HEK293 (cell line): ENCODE results near the gene C2orf81.
A peak's percentile ranks its signal among the peaks of the same experiment; 100 is the strongest.

Experiments used
- CTCF ChIA-PET: fragments of 350-600 bp; formaldehyde crosslinking; extraction: SDS; loops from one replicate; lab custom pipeline; 2021; ENCODE audit warnings: antibody characterized with exemption; lab: Yijun Ruan, JAX
- POLR2A ChIA-PET: fragments of 300-600 bp; formaldehyde crosslinking; extraction: SDS; loops from one replicate; lab custom pipeline; 2020; ENCODE audit warnings: antibody characterized with exemption, inconsistent platforms; lab: Yijun Ruan, JAX
- H3K27ac ChIP-seq: fragments of 200-500 bp; sonication (Bioruptor generic); 2 replicates; pipeline ENCODE4 v1.5.1; 2014; ENCODE audit warnings: low read depth, low read length, control low read depth, inconsistent platforms; ENCODE audit errors: extremely low read depth
- H3K36me3 ChIP-seq, 2 experiments: fragments of 200-500 bp in 1 of 2; sonication (Bioruptor generic) in 1 of 2; 1 replicate in 1 of 2; 2 replicates in 1 of 2; pipeline ENCODE4 v1.5.1; 2014 to 2017; ENCODE audit warnings: inconsistent platforms in 2 of 2, low read length in 2 of 2; ENCODE audit not compliant: control insufficient read depth in 2 of 2, insufficient read depth in 1 of 2
- H3K4me1 ChIP-seq: fragments of 200-500 bp; sonication (Bioruptor generic); 2 replicates; pipeline ENCODE4 v1.5.1; 2014; ENCODE audit warnings: mild to moderate bottlenecking, low read length, inconsistent platforms; ENCODE audit not compliant: control insufficient read depth, insufficient read depth
- H3K4me3 ChIP-seq: 2 replicates; pipeline ENCODE4 v1.5.1; 2011; ENCODE audit warnings: low read depth, mild to moderate bottlenecking, control low read depth, low read length, moderate library complexity
- H3K9me3 ChIP-seq: fragments of 200-500 bp; sonication (Bioruptor generic); 2 replicates; pipeline ENCODE4 v1.5.1; 2014; ENCODE audit warnings: low read depth, low read length, inconsistent platforms; ENCODE audit not compliant: control insufficient read depth, insufficient read depth
- IKZF3 ChIP-seq: fragments of 450-650 bp; IDR thresholded peaks from 2 replicates; pipeline ENCODE4 v1.5.0; 2018; ENCODE audit warnings: missing biosample characterization, mild to moderate bottlenecking, missing genetic modification characterization, moderate library complexity
- KLF16 ChIP-seq: fragments of 450-650 bp; formaldehyde crosslinking; IDR thresholded peaks from 2 replicates; pipeline ENCODE4 v1.5.1; 2017; ENCODE audit warnings: missing biosample characterization, missing genetic modification characterization
- MEIS1 ChIP-seq: sonication (generic); formaldehyde crosslinking; IDR thresholded peaks from 2 replicates; pipeline ENCODE4 v1.8.1; 2022; ENCODE audit warnings: missing genetic modification reagents, mild to moderate bottlenecking, borderline replicate concordance
- PRDM1 ChIP-seq: fragments of 450-650 bp; formaldehyde crosslinking; IDR thresholded peaks from 2 replicates; pipeline ENCODE4; 2016; ENCODE audit warnings: missing biosample characterization, missing genetic modification characterization
- TRIM28 ChIP-seq: IDR thresholded peaks from 2 replicates; pipeline ENCODE4 v1.6.1; 2011; ENCODE audit warnings: low read length, control low read depth, borderline replicate concordance
- YY2 ChIP-seq: fragments of 450-650 bp; formaldehyde crosslinking; IDR thresholded peaks from 2 replicates; pipeline ENCODE4 v1.5.1; 2016; ENCODE audit warnings: missing biosample characterization, missing genetic modification characterization
- ZBTB48 ChIP-seq: fragments of 450-650 bp; formaldehyde crosslinking; IDR thresholded peaks from 2 replicates; pipeline ENCODE4 v1.5.1; 2016; ENCODE audit warnings: missing biosample characterization, missing genetic modification characterization
- ZEB2 ChIP-seq: fragments of 450-650 bp; formaldehyde crosslinking; IDR thresholded peaks from 2 replicates; pipeline ENCODE4 v1.5.1; 2016; ENCODE audit warnings: missing biosample characterization, missing genetic modification characterization
- ZFP69B ChIP-seq: fragments of 450-650 bp; formaldehyde crosslinking; IDR thresholded peaks from 2 replicates; pipeline ENCODE4 v1.5.1; 2016; ENCODE audit warnings: missing biosample characterization, missing genetic modification characterization
- ZIC2 ChIP-seq: fragments of 450-650 bp; formaldehyde crosslinking; IDR thresholded peaks from 2 replicates; pipeline ENCODE4 v1.5.1; 2016; ENCODE audit warnings: missing biosample characterization, missing genetic modification characterization
- ZNF174 ChIP-seq: fragments of 450-650 bp; formaldehyde crosslinking; IDR thresholded peaks from 2 replicates; pipeline ENCODE4 v1.5.0; 2017; ENCODE audit warnings: missing biosample characterization, mild to moderate bottlenecking, missing genetic modification characterization
- ZNF175 ChIP-seq: fragments of 450-650 bp; formaldehyde crosslinking; IDR thresholded peaks from 2 replicates; pipeline ENCODE4 v1.5.1; 2016; ENCODE audit warnings: missing biosample characterization, missing genetic modification characterization
- ZNF2 ChIP-seq: fragments of 450-650 bp; formaldehyde crosslinking; IDR thresholded peaks from 2 replicates; pipeline ENCODE4 v1.5.1; 2016; ENCODE audit warnings: missing biosample characterization, missing genetic modification characterization
- ZNF366 ChIP-seq: fragments of 450-650 bp; formaldehyde crosslinking; conservative IDR thresholded peaks from 2 replicates; pipeline ENCODE4 v1.5.1; 2016; ENCODE audit warnings: missing biosample characterization, missing genetic modification characterization
- ZNF394 ChIP-seq: fragments of 450-650 bp; formaldehyde crosslinking; IDR thresholded peaks from 2 replicates; pipeline ENCODE4 v1.5.1; 2016; ENCODE audit warnings: missing biosample characterization, missing genetic modification characterization, mild to moderate bottlenecking, moderate library complexity, borderline replicate concordance
- ZNF501 ChIP-seq: fragments of 450-650 bp; formaldehyde crosslinking; IDR thresholded peaks from 2 replicates; pipeline ENCODE4 v1.5.1; 2016; ENCODE audit warnings: missing biosample characterization, missing genetic modification characterization
- ZNF544 ChIP-seq: fragments of 450-650 bp; formaldehyde crosslinking; IDR thresholded peaks from 2 replicates; pipeline ENCODE4 v1.5.0; 2017; ENCODE audit warnings: missing biosample characterization, missing genetic modification characterization
- ZNF610 ChIP-seq: fragments of 450-650 bp; formaldehyde crosslinking; IDR thresholded peaks from 2 replicates; pipeline ENCODE4 v1.5.1; 2016; ENCODE audit warnings: missing biosample characterization, missing genetic modification characterization, borderline replicate concordance
- ZNF660 ChIP-seq: fragments of 450-650 bp; IDR thresholded peaks from 2 replicates; pipeline ENCODE4 v1.5.1; 2018; ENCODE audit warnings: missing biosample characterization, mild to moderate bottlenecking, missing genetic modification characterization
- ZNF664 ChIP-seq: fragments of 450-650 bp; formaldehyde crosslinking; IDR thresholded peaks from 2 replicates; pipeline ENCODE4 v1.5.1; 2016; ENCODE audit warnings: missing biosample characterization, missing genetic modification characterization
- ZNF785 ChIP-seq: fragments of 450-650 bp; formaldehyde crosslinking; IDR thresholded peaks from 2 replicates; pipeline ENCODE4 v1.5.1; 2016; ENCODE audit warnings: missing biosample characterization, missing genetic modification characterization
- ZNF843 ChIP-seq: fragments of 450-650 bp; formaldehyde crosslinking; IDR thresholded peaks from 2 replicates; pipeline ENCODE4 v1.5.1; 2016; ENCODE audit warnings: missing biosample characterization, missing genetic modification characterization
- ZSCAN30 ChIP-seq: fragments of 450-650 bp; IDR thresholded peaks from 2 replicates; pipeline ENCODE4 v1.5.1; 2018; ENCODE audit warnings: missing biosample characterization, mild to moderate bottlenecking, missing genetic modification characterization, moderate library complexity
- TF ChIP-seq, protein P1 (sequence below): fragments of 450-650 bp; formaldehyde crosslinking; IDR thresholded peaks from 2 replicates; pipeline ENCODE4 v1.5.1; 2017; ENCODE audit warnings: missing biosample characterization, missing genetic modification characterization
- TF ChIP-seq, protein P2 (sequence below): fragments of 450-650 bp; formaldehyde crosslinking; IDR thresholded peaks from 2 replicates; pipeline ENCODE4 v1.5.1; 2016; ENCODE audit warnings: missing biosample characterization, missing genetic modification characterization
- TF ChIP-seq, protein P3 (sequence below): fragments of 450-650 bp; formaldehyde crosslinking; IDR thresholded peaks from 2 replicates; pipeline ENCODE4 v1.5.1; 2016; ENCODE audit warnings: missing biosample characterization, missing genetic modification characterization
- TF ChIP-seq, protein P4 (sequence below): fragments of 450-650 bp; formaldehyde crosslinking; conservative IDR thresholded peaks from 2 replicates; pipeline ENCODE4 v1.5.1; 2016; ENCODE audit warnings: low read depth, missing biosample characterization, missing genetic modification characterization

C2orf81 gene

DNA sequence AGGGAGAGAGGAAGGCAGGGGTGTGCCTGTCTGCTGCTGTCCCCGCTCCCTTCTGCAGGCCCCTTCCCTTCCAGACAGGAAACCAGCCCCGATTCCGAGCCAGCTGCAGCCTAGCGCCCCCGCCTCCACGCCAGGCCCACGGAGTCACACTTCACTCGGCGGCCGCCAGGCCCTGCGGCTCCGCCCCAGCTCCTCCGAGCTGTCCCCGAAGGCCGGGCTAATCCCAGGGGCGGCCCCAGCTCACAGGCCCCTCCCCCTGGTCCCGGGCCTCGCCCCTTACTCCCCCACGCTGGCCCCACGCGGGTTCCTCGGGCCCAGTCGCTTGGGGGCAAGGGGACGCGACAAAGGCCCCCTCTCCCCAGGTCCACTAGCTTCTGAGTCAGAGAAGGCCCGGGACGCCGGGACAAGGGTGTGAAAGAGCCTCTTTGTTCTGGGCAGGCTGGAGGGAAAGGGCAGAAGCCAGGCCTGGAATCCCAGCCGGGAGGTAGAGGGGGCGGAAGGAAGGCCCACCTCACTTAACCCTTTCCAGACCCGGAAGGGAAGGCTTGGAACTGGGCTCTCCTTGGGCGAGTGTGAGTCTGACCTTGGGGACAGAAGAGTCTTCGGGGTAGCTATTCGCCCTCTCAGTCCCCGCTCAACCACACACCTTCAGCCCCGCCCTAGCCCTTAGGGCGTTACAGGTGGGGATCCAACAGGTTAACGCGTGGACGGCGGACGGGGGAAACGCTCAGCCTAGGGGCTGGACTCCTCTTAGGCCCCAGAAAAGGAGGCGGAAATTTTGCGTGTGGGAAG, 19.2 kb upstream of the C2orf81 start:
- POLR2A ChIA-PET, result interaction anchor here (0.6 to 2.4 kb wide), 22 partner anchors 9 to 433 kb away, joined by 3 to 40 read pairs (median 4); partner anchors contain the start of genes AUP1, C2orf81, CCDC142 and DCTN1
- CTCF ChIA-PET, result interaction anchor here (0.6 to 2.5 kb wide), 6 partner anchors 10 to 145 kb away, joined by 3 to 6 read pairs (median 4); no protein-coding TSS in a partner anchor
- TF ChIP-seq, protein P1, sequence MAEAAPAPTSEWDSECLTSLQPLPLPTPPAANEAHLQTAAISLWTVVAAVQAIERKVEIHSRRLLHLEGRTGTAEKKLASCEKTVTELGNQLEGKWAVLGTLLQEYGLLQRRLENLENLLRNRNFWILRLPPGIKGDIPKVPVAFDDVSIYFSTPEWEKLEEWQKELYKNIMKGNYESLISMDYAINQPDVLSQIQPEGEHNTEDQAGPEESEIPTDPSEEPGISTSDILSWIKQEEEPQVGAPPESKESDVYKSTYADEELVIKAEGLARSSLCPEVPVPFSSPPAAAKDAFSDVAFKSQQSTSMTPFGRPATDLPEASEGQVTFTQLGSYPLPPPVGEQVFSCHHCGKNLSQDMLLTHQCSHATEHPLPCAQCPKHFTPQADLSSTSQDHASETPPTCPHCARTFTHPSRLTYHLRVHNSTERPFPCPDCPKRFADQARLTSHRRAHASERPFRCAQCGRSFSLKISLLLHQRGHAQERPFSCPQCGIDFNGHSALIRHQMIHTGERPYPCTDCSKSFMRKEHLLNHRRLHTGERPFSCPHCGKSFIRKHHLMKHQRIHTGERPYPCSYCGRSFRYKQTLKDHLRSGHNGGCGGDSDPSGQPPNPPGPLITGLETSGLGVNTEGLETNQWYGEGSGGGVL (tag by site-specific recombination), result peak; percentile 54
- TF ChIP-seq ZNF394 (tag by site-specific recombination) (peak; percentile 97), KLF16 (tag by site-specific recombination) (peak; percentile 91), ZNF544 (tag by site-specific recombination) (no peak), ZNF366 (no peak), ZNF501 (peak; percentile 78), ZNF843 (tag by site-specific recombination) (peak; percentile 53; the same call in 1 of the 2 replicates), ZSCAN30 (tag by site-specific recombination) (0 out of 2 replicates have a peak, but pooled peaks have one; percentile 33), ZIC2 (tag by site-specific recombination) (peak; percentile 30; the same call in 1 of the 2 replicates), ZEB2 (peak; percentile 76), ZNF664 (tag by site-specific recombination) (no peak), ZFP69B (peak; percentile 44; the same call in 1 of the 2 replicates), IKZF3 (tag by site-specific recombination) (peak; percentile 62), MEIS1 (no peak), ZBTB48 (tag by site-specific recombination) (peak; percentile 61), ZNF660 (tag by site-specific recombination) (0 out of 2 replicates have a peak, but pooled peaks have one; percentile 39), ZNF785 (tag by site-specific recombination) (no peak; the same call in 1 of the 2 replicates), ZNF175 (tag by site-specific recombination) (no peak), TRIM28 (0 out of 2 replicates have a peak, but pooled peaks have one; percentile 21), ZNF174 (tag by site-specific recombination) (no peak), ZNF2 (tag by site-specific recombination) (no peak), ZNF610 (tag by site-specific recombination) (peak; percentile 56; the same call in 1 of the 2 replicates), YY2 (tag by site-specific recombination) (no peak), PRDM1 (tag by site-specific recombination) (no peak)
- TF ChIP-seq, protein P2, sequence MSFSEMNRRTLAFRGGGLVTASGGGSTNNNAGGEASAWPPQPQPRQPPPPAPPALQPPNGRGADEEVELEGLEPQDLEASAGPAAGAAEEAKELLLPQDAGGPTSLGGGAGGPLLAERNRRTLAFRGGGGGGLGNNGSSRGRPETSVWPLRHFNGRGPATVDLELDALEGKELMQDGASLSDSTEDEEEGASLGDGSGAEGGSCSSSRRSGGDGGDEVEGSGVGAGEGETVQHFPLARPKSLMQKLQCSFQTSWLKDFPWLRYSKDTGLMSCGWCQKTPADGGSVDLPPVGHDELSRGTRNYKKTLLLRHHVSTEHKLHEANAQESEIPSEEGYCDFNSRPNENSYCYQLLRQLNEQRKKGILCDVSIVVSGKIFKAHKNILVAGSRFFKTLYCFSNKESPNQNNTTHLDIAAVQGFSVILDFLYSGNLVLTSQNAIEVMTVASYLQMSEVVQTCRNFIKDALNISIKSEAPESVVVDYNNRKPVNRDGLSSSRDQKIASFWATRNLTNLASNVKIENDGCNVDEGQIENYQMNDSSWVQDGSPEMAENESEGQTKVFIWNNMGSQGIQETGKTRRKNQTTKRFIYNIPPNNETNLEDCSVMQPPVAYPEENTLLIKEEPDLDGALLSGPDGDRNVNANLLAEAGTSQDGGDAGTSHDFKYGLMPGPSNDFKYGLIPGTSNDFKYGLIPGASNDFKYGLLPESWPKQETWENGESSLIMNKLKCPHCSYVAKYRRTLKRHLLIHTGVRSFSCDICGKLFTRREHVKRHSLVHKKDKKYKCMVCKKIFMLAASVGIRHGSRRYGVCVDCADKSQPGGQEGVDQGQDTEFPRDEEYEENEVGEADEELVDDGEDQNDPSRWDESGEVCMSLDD (tag by site-specific recombination), result peak; percentile 83
- TF ChIP-seq, protein P3, sequence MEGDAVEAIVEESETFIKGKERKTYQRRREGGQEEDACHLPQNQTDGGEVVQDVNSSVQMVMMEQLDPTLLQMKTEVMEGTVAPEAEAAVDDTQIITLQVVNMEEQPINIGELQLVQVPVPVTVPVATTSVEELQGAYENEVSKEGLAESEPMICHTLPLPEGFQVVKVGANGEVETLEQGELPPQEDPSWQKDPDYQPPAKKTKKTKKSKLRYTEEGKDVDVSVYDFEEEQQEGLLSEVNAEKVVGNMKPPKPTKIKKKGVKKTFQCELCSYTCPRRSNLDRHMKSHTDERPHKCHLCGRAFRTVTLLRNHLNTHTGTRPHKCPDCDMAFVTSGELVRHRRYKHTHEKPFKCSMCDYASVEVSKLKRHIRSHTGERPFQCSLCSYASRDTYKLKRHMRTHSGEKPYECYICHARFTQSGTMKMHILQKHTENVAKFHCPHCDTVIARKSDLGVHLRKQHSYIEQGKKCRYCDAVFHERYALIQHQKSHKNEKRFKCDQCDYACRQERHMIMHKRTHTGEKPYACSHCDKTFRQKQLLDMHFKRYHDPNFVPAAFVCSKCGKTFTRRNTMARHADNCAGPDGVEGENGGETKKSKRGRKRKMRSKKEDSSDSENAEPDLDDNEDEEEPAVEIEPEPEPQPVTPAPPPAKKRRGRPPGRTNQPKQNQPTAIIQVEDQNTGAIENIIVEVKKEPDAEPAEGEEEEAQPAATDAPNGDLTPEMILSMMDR, result peak; percentile 92
- TF ChIP-seq, protein P4, sequence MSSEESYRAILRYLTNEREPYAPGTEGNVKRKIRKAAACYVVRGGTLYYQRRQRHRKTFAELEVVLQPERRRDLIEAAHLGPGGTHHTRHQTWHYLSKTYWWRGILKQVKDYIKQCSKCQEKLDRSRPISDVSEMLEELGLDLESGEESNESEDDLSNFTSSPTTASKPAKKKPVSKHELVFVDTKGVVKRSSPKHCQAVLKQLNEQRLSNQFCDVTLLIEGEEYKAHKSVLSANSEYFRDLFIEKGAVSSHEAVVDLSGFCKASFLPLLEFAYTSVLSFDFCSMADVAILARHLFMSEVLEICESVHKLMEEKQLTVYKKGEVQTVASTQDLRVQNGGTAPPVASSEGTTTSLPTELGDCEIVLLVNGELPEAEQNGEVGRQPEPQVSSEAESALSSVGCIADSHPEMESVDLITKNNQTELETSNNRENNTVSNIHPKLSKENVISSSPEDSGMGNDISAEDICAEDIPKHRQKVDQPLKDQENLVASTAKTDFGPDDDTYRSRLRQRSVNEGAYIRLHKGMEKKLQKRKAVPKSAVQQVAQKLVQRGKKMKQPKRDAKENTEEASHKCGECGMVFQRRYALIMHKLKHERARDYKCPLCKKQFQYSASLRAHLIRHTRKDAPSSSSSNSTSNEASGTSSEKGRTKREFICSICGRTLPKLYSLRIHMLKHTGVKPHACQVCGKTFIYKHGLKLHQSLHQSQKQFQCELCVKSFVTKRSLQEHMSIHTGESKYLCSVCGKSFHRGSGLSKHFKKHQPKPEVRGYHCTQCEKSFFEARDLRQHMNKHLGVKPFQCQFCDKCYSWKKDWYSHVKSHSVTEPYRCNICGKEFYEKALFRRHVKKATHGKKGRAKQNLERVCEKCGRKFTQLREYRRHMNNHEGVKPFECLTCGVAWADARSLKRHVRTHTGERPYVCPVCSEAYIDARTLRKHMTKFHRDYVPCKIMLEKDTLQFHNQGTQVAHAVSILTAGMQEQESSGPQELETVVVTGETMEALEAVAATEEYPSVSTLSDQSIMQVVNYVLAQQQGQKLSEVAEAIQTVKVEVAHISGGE (tag by site-specific recombination), result peak; percentile 60

More for the DNA sequence above, 19.2 kb upstream of the C2orf81 start:
- H3K4me3 ChIP-seq, result peak overlapping the region; percentile 56
- H3K36me3 ChIP-seq, result peaks cover 0 to 35% of the 10 kb centered on the region in 2 experiments; a peak in 1 of 3 replicates
- peaks cover 7% of the 10 kb centered on the region for H3K4me1 ChIP-seq
- no peaks in the 10 kb centered on the region for H3K9me3 ChIP-seq
- H3K27ac ChIP-seq, result peak overlapping the region; percentile 68
